WTC11 (cell line): ENCODE measurements around the gene GSG1L. TPM values are rescaled to one million over a fixed set of nuclear protein-coding genes. Genes with fewer than 3 reads are reported as not detected.

Experiments used
- ATAC-seq: fragments of 200-7000 bp; cut with Tn5 transposase; 2 replicates; pipeline ENCODE4 v1.10.0; 2021; ENCODE audit warnings: mild to moderate bottlenecking, moderate library complexity
- CTCF ChIA-PET: fragments of 300-600 bp; sonication (Branson Sonifier 250); formaldehyde crosslinking; loops from one replicate; lab custom pipeline; 2021; ENCODE audit warnings: antibody characterized with exemption; lab: Charles Lee
- POLR2A ChIA-PET: fragments of 350-600 bp; sonication (Branson Sonifier 250); formaldehyde crosslinking; loops from one replicate; lab custom pipeline; 2021; ENCODE audit warnings: antibody characterized with exemption; lab: Charles Lee
- DNase-seq: peaks from one replicate; pipeline ENCODE4 v3.0.0; 2021; ENCODE audit warnings: low spot score
- H3K27ac Mint-ChIP-seq: 2 replicates; pipeline ENCODE4 v1.8.0; 2021; ENCODE audit warnings: mixed read lengths
- H3K27me3 Mint-ChIP-seq: 2 replicates; pipeline ENCODE4 v1.8.0; 2021; ENCODE audit warnings: low read depth, mild to moderate bottlenecking, moderate library complexity, mixed read lengths
- H3K36me3 Mint-ChIP-seq: 2 replicates; pipeline ENCODE4 v1.8.0; 2021; ENCODE audit warnings: mixed read lengths
- H3K4me1 Mint-ChIP-seq: 2 replicates; pipeline ENCODE4 v1.8.0; 2022; ENCODE audit warnings: mixed read lengths
- H3K4me3 Mint-ChIP-seq: 2 replicates; pipeline ENCODE4 v1.8.0; 2021; ENCODE audit warnings: mild to moderate bottlenecking, moderate library complexity, mixed read lengths
- H3K9me3 Mint-ChIP-seq: 2 replicates; pipeline ENCODE4 v1.8.0; 2021; ENCODE audit warnings: mixed read lengths
- CTCF ChIP-seq: fragments of 200-600 bp; IDR thresholded peaks from 2 replicates; pipeline ENCODE4 v1.8.0; 2022; ENCODE audit warnings: antibody characterized with exemption
- FOXJ3 ChIP-seq: sonication (generic); formaldehyde crosslinking; IDR thresholded peaks from 2 replicates; pipeline ENCODE4 v1.9.0; 2021; ENCODE audit warnings: missing genetic modification reagents, mild to moderate bottlenecking, borderline replicate concordance
- GABPB1 ChIP-seq: sonication (generic); formaldehyde crosslinking; IDR thresholded peaks from 2 replicates; pipeline ENCODE4 v1.8.1; 2023; ENCODE audit warnings: mild to moderate bottlenecking, missing genetic modification reagents
- GRHL2 ChIP-seq: fragments of 250-450 bp; sonication (Bioruptor Pico); IDR thresholded peaks from 2 replicates; pipeline ENCODE4 v1.8.0; 2022; ENCODE audit warnings: mild to moderate bottlenecking, moderate library complexity; ENCODE audit not compliant: insufficient replicate concordance, severe bottlenecking
- IRF2 ChIP-seq: sonication (generic); formaldehyde crosslinking; IDR thresholded peaks from 2 replicates; pipeline ENCODE4 v1.8.0; 2022; ENCODE audit warnings: low read depth, missing genetic modification reagents, borderline replicate concordance
- JUN ChIP-seq: sonication (generic); formaldehyde crosslinking; IDR thresholded peaks from 2 replicates; pipeline ENCODE4 v1.8.0; 2023; ENCODE audit warnings: mild to moderate bottlenecking, missing genetic modification reagents
- NFYB ChIP-seq: sonication (generic); formaldehyde crosslinking; conservative IDR thresholded peaks from 2 replicates; pipeline ENCODE4 v1.8.0; 2022; ENCODE audit warnings: low read depth, missing genetic modification reagents
- NR1H2 ChIP-seq: sonication (generic); formaldehyde crosslinking; IDR thresholded peaks from 2 replicates; pipeline ENCODE4 v1.9.0; 2021; ENCODE audit warnings: mild to moderate bottlenecking, moderate library complexity, missing genetic modification reagents
- NR2C2 ChIP-seq: sonication (generic); formaldehyde crosslinking; IDR thresholded peaks from 2 replicates; pipeline ENCODE4 v1.8.0; 2022; ENCODE audit warnings: mild to moderate bottlenecking, missing genetic modification reagents
- NR3C1 ChIP-seq: sonication (generic); formaldehyde crosslinking; conservative IDR thresholded peaks from 2 replicates; pipeline ENCODE4 v1.8.1; 2023; ENCODE audit warnings: low read depth, mild to moderate bottlenecking, missing genetic modification reagents
- ZMAT4 ChIP-seq: fragments of 250-450 bp; sonication (Bioruptor Pico); IDR thresholded peaks from 2 replicates; pipeline ENCODE4 v1.9.0; 2021; ENCODE audit warnings: mild to moderate bottlenecking
- ZSCAN18 ChIP-seq: fragments of 250-450 bp; sonication (Bioruptor Pico); IDR thresholded peaks from 2 replicates; pipeline ENCODE4 v2.1.2; 2022; ENCODE audit warnings: mild to moderate bottlenecking, moderate library complexity
- total RNA-seq: library from RNA; stranded (reverse); gene quantifications from 3 replicates; pipeline ENCODE4 v1.2.3, GENCODE V29; 2021
- TF ChIP-seq, protein P1 (sequence below): fragments of 250-450 bp; sonication (Bioruptor Pico); conservative IDR thresholded peaks from 2 replicates; pipeline ENCODE4 v1.9.0; 2021; ENCODE audit warnings: mild to moderate bottlenecking
- TF ChIP-seq, protein P2 (sequence below): sonication (generic); formaldehyde crosslinking; IDR thresholded peaks from 2 replicates; pipeline ENCODE4 v1.8.1; 2023; ENCODE audit warnings: mild to moderate bottlenecking, moderate library complexity, missing genetic modification reagents
- TF ChIP-seq, protein P3 (sequence below): sonication (generic); formaldehyde crosslinking; IDR thresholded peaks from 2 replicates; pipeline ENCODE4 v1.8.1; 2022; ENCODE audit warnings: mild to moderate bottlenecking, missing genetic modification reagents, moderate library complexity, borderline replicate concordance

The GSG1L gene
- total RNA-seq, 1 experiment from 2014 or later, result 0.28 TPM

- no peak for TF ChIP-seq FOXJ3 (CRISPR knock-in tag)
- POLR2A ChIA-PET, result no interaction called here
- Mint-ChIP-seq H3K27me3 (peaks cover 4% of the 10 kb centered on the region; the same call in 1 of the 2 replicates), H3K27ac (no peak overlapping the region), H3K9me3 (peaks cover 6% of the 10 kb centered on the region), H3K4me1 (peaks cover 8% of the 10 kb centered on the region; the same call in 1 of the 2 replicates), H3K4me3 (no peak overlapping the region), H3K36me3 (no peaks in the 10 kb centered on the region)
- CTCF ChIA-PET, result no interaction called here
- ATAC-seq (no peak), DNase-seq (no peak)
These were observed 173.5 kb downstream of the GSG1L start for GRCh38 chr16:27890006-27890405.

DNA sequence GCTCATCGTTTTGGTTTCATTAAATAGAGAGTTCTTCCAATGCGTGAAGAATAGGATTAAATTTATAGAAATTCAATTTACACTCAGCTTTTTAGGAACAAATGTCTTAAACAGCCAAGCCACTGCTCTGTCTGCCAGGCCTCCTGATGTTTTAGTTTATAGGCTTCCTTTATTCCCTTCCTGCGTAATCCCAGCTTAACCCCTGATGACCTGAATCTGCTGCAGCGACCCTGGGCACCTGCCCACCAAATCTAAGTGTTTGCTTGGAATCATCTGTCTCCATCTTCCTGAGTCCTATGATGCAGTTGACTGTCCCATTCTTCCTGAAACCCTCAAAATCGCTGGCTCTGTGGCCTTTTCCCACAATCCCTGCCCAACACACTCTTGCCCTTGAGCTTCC lies 179.9 kb downstream of the GSG1L start:
- H3K36me3 Mint-ChIP-seq, result no peaks in the 10 kb centered on the region; the same call in 1 of the 2 replicates
- TF ChIP-seq, protein P1, sequence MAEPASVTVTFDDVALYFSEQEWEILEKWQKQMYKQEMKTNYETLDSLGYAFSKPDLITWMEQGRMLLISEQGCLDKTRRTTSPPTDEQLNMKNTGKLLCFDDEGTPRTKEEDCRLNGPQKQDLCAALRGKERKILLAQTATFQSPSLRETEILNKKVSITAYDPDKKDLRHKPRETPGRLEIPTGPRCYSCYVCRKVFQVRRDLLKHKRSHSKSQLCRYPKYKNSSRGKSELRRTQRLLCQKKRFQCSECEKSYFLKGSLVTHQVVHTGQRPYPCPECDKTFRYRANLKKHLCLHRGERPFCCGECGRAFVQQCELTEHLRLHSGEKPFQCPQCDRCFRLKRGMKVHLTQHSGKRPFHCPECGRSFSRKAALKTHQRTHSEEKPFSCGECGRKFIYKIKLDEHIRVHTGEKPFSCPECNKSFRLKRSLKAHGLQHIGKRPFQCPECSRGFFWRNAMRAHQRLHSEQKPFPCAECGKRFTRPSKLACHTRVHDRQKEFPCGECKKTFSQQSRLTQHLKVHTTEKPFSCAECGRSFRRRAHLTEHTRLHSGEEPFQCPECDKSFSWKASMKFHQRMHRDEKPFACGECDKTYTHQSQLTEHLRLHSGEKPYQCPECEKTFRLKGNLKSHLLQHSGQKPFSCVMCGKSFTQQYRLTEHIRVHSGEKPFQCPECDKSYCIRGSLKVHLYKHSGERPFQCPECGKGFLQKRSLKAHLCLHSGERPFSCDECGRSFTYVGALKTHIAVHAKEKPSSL (CRISPR knock-in tag), result no peak
- no peak for TF ChIP-seq IRF2 (CRISPR knock-in tag)
- no peak for TF ChIP-seq NR1H2 (CRISPR knock-in tag)
- TF ChIP-seq, protein P2, sequence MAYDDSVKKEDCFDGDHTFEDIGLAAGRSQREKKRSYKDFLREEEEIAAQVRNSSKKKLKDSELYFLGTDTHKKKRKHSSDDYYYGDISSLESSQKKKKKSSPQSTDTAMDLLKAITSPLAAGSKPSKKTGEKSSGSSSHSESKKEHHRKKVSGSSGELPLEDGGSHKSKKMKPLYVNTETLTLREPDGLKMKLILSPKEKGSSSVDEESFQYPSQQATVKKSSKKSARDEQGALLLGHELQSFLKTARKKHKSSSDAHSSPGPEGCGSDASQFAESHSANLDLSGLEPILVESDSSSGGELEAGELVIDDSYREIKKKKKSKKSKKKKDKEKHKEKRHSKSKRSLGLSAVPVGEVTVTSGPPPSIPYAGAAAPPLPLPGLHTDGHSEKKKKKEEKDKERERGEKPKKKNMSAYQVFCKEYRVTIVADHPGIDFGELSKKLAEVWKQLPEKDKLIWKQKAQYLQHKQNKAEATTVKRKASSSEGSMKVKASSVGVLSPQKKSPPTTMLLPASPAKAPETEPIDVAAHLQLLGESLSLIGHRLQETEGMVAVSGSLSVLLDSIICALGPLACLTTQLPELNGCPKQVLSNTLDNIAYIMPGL (CRISPR knock-in tag), result no peak
- TF ChIP-seq ZSCAN18, result no peak
- TF ChIP-seq NR3C1 (CRISPR knock-in tag), result no peak
- no peak for TF ChIP-seq JUN (CRISPR knock-in tag)
- no peak for TF ChIP-seq NFYB (CRISPR knock-in tag)
- TF ChIP-seq CTCF, result no peak
- no peak for TF ChIP-seq GRHL2 (CRISPR knock-in tag)
- no peak for TF ChIP-seq ZMAT4
- TF ChIP-seq, protein P3, sequence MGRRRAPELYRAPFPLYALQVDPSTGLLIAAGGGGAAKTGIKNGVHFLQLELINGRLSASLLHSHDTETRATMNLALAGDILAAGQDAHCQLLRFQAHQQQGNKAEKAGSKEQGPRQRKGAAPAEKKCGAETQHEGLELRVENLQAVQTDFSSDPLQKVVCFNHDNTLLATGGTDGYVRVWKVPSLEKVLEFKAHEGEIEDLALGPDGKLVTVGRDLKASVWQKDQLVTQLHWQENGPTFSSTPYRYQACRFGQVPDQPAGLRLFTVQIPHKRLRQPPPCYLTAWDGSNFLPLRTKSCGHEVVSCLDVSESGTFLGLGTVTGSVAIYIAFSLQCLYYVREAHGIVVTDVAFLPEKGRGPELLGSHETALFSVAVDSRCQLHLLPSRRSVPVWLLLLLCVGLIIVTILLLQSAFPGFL (CRISPR knock-in tag), result no peak
- TF ChIP-seq GABPB1 (CRISPR knock-in tag), result no peak
- TF ChIP-seq NR2C2 (CRISPR knock-in tag), result no peak
- ChIA-PET POLR2A (interaction anchor here (0.7 kb wide), 1 partner anchor 1424 kb away, joined by 6 read pairs; no protein-coding TSS in a partner anchor), CTCF (interaction anchor here (1.2 to 1.4 kb wide), 2 partner anchors 16 to 193 kb away, joined by 3 to 4 read pairs; no protein-coding TSS in a partner anchor)
- 0 out of 2 replicates have a peak, but pooled peaks cover 2% of the 10 kb centered on the region for H3K4me1 Mint-ChIP-seq
- no peak overlapping the region for H3K27ac Mint-ChIP-seq
- H3K9me3 Mint-ChIP-seq, result peaks cover 23% of the 10 kb centered on the region
- H3K27me3 Mint-ChIP-seq, result peaks cover 6% of the 10 kb centered on the region; the same call in 1 of the 2 replicates
- H3K4me3 Mint-ChIP-seq, result no peak overlapping the region
- DNase-seq, result no peak
- ATAC-seq, result no peak
